Loucy (cell line): ENCODE measurements around the gene FTO.

Experiments
- H2AFZ ChIP-seq: fragments of 200-600 bp; sonication (generic); 2 replicates; pipeline ENCODE4 v1.6.0; 2016; ENCODE audit warnings: antibody characterized with exemption, mild to moderate bottlenecking, low read length, moderate library complexity
- H3F3A ChIP-seq: fragments of 200-600 bp; 2 replicates; pipeline ENCODE4 v1.6.0; 2016; ENCODE audit warnings: antibody characterized with exemption, low read depth, mild to moderate bottlenecking
- H3K27me3 ChIP-seq: fragments of 200-600 bp; sonication (generic); 2 replicates; pipeline ENCODE4 v1.6.1; 2014; ENCODE audit warnings: low read length, mild to moderate bottlenecking; ENCODE audit not compliant: insufficient read depth, poor library complexity, severe bottlenecking
- H3K36me3 ChIP-seq: fragments of 200-600 bp; sonication (generic); 2 replicates; pipeline ENCODE4 v1.6.1; 2016; ENCODE audit warnings: low read length; ENCODE audit not compliant: insufficient read depth
- H3K4me1 ChIP-seq: fragments of 200-600 bp; sonication (generic); 2 replicates; pipeline ENCODE4 v1.5.1; 2014; ENCODE audit warnings: low read length, mild to moderate bottlenecking; ENCODE audit not compliant: insufficient read depth, poor library complexity, severe bottlenecking
- H3K4me2 ChIP-seq: fragments of 200-600 bp; sonication (generic); 2 replicates; pipeline ENCODE4 v1.6.0; 2014; ENCODE audit warnings: antibody characterized with exemption, low read length, low read depth, mild to moderate bottlenecking; ENCODE audit not compliant: poor library complexity, severe bottlenecking
- H3K4me3 ChIP-seq: fragments of 200-600 bp; sonication (generic); 2 replicates; pipeline ENCODE4 v1.5.1; 2014; ENCODE audit warnings: low read length, mild to moderate bottlenecking, mixed read lengths; ENCODE audit not compliant: poor library complexity, severe bottlenecking
- H3K79me2 ChIP-seq: fragments of 200-600 bp; sonication (generic); 2 replicates; pipeline ENCODE4 v1.6.1; 2014; ENCODE audit warnings: low read length; ENCODE audit not compliant: insufficient read depth
- H3K9ac ChIP-seq: fragments of 200-600 bp; sonication (generic); 2 replicates; pipeline ENCODE4 v1.6.0; 2014; ENCODE audit warnings: mild to moderate bottlenecking, low read depth, low read length, moderate library complexity; ENCODE audit not compliant: poor library complexity, severe bottlenecking
- H3K9me2 ChIP-seq: fragments of 200-600 bp; sonication (generic); replicated peaks from 2 replicates; pipeline ENCODE4 v1.6.1; 2016; ENCODE audit warnings: low read depth, low read length, mixed read lengths
- H3K9me3 ChIP-seq: fragments of 200-600 bp; sonication (generic); 2 replicates; pipeline ENCODE4 v1.6.1; 2014; ENCODE audit warnings: mild to moderate bottlenecking, antibody characterized with exemption, low read length, low read depth; ENCODE audit not compliant: insufficient read depth
- H4K20me1 ChIP-seq: fragments of 200-600 bp; sonication (generic); 2 replicates; pipeline ENCODE4 v1.6.0; 2014; ENCODE audit warnings: antibody characterized with exemption, low read length, mild to moderate bottlenecking; ENCODE audit not compliant: insufficient read depth, poor library complexity, severe bottlenecking
- CTCF ChIP-seq: fragments of 200-600 bp; sonication (generic); conservative IDR thresholded peaks from 2 replicates; pipeline ENCODE4 v1.5.1; 2014; ENCODE audit warnings: mild to moderate bottlenecking, antibody characterized with exemption, low read length
- EZH2phosphoT487 ChIP-seq: fragments of 200-600 bp; IDR thresholded peaks from 2 replicates; pipeline ENCODE4 v1.6.1; 2018; ENCODE audit warnings: antibody characterized with exemption, mild to moderate bottlenecking, moderate library complexity, borderline replicate concordance

FTO gene

DNA sequence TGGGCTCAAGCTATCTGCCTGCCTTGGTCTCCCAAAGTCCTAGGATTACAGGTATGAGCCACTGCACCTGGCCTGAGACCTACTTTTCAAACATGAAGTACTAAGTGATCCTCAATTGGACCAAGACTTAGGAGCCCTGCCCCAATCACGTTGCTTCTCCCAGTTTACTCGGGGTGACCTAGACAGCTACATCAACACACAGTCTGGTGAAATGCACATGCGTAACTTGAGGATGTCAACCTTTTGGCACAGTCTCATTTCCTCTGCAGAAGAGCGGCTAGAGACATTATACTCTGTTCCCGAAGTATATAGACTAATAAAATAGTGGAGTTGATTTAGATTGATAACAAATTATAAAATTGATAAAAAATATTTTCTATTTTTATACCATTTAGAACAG, 17.1 kb downstream of the FTO start:
- no peak overlapping the region for H2AFZ ChIP-seq
- peaks cover 55% of the 10 kb centered on the region for H3K79me2 ChIP-seq

DNA sequence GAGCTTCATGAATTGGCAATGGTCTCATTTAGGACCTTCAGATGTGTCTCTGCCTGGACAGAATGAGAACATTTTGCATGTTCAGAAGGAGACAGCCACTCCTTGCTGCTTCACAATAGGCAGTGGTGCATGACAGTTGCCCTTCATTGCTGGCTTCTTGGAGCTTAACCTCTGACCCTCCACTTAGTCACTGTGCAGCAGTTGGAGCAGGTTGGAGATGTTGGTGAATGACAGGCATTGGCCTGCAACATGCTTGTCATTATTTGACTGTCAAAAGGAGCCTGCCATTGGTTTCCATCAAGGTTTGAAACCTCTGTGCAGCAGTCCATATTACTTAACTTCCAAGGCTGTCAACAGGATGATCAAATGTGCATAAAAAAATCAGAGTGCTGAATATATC, 22.7 kb downstream of the FTO start:
- H3K36me3 ChIP-seq: no peaks in the 10 kb centered on the region
- TF ChIP-seq CTCF (no peak), EZH2phosphoT487 (no peak)
- no peaks in the 10 kb centered on the region for H3K9me2 ChIP-seq
- no peaks in the 10 kb centered on the region for H3K4me1 ChIP-seq
- H3K4me3 ChIP-seq: no peak overlapping the region
- H3K9ac ChIP-seq: no peak overlapping the region
- no peaks in the 10 kb centered on the region for H3K27me3 ChIP-seq
- no peaks in the 10 kb centered on the region for H4K20me1 ChIP-seq
- H3K4me2 ChIP-seq: no peak overlapping the region
- no peak overlapping the region for H2AFZ ChIP-seq
- H3K79me2 ChIP-seq: peaks cover 51% of the 10 kb centered on the region; the same call in 1 of the 2 replicates
- H3K9me3 ChIP-seq: no peaks in the 10 kb centered on the region
- H3F3A ChIP-seq: no peaks in the 10 kb centered on the region

More for the DNA sequence above, 17.1 kb downstream of the FTO start:
- TF ChIP-seq CTCF (no peak), EZH2phosphoT487 (no peak)
- H3K27me3 ChIP-seq: no peaks in the 10 kb centered on the region
- H3K4me2 ChIP-seq: no peak overlapping the region
- no peak overlapping the region for H3K9ac ChIP-seq
- no peaks in the 10 kb centered on the region for H4K20me1 ChIP-seq
- no peaks in the 10 kb centered on the region for H3K9me2 ChIP-seq
- no peaks in the 10 kb centered on the region for H3K4me1 ChIP-seq
- no peaks in the 10 kb centered on the region for H3K36me3 ChIP-seq
- H3K4me3 ChIP-seq: no peak overlapping the region
- no peaks in the 10 kb centered on the region for H3K9me3 ChIP-seq
- H3F3A ChIP-seq: no peaks in the 10 kb centered on the region

- no peaks in the 10 kb centered on the region for H3K4me1 ChIP-seq
- TF ChIP-seq CTCF (no peak), EZH2phosphoT487 (no peak)
- no peak overlapping the region for H3K9ac ChIP-seq
These were observed 26.7 kb downstream of the FTO start for GRCh38 chr16:53730693-53731092.

More at GRCh38 chr16:53730693-53731092, 26.7 kb downstream of the FTO start:
- Histone ChIP-seq H3F3A (no peaks in the 10 kb centered on the region), H2AFZ (no peak overlapping the region), H3K79me2 (peaks cover 52% of the 10 kb centered on the region; the same call in 1 of the 2 replicates), H3K36me3 (no peaks in the 10 kb centered on the region), H4K20me1 (no peaks in the 10 kb centered on the region), H3K27me3 (no peaks in the 10 kb centered on the region), H3K4me2 (no peak overlapping the region), H3K9me3 (no peaks in the 10 kb centered on the region), H3K9me2 (no peaks in the 10 kb centered on the region), H3K4me3 (no peak overlapping the region)
